ENCODE data around the gene FSHB. TPM values are rescaled to one million over a fixed set of nuclear protein-coding genes. Genes with fewer than 3 reads are reported as not detected.
"Not testable (repeated sequence)": the region's sequence is repeated elsewhere in the genome, so short reads cannot be mapped to it uniquely, and the experiment has no call there.

Gene FSHB
- total and polyA plus RNA-seq, 2 experiments from 2014 or later, result not detected

- H3F3A ChIP-seq (ENCODE audit: insufficient read depth), result no peaks in the 10 kb centered on the region
- in situ Hi-C loops (cut with MboI), result no loop called here
- H3K9ac ChIP-seq, result no peak overlapping the region
- no peaks in the 10 kb centered on the region for H3K79me2 ChIP-seq (ENCODE audit: insufficient read depth)
- no peaks in the 10 kb centered on the region for H3K9me3 ChIP-seq (ENCODE audit: low read depth)
- H3K9me2 ChIP-seq (ENCODE audit: insufficient read depth), result no peaks in the 10 kb centered on the region
- H3K27ac ChIP-seq, result no peak overlapping the region
- no peak overlapping the region for H3K4me3 ChIP-seq
- H3K4me1 ChIP-seq (ENCODE audit: insufficient read depth), result no peaks in the 10 kb centered on the region
- TF ChIP-seq EZH2phosphoT487 (IDR thresholded peaks at IDR 0.05; ENCODE audit: insufficient read depth, low read depth) (no peak), EZH2 (IDR thresholded peaks at IDR 0.05; ENCODE audit: insufficient read depth, poor library complexity, severe bottlenecking) (no peak)
- no peaks in the 10 kb centered on the region for H4K20me1 ChIP-seq (ENCODE audit: insufficient read depth)
- H3K27me3 ChIP-seq (replicated peaks; ENCODE audit: insufficient read depth), result no peaks in the 10 kb centered on the region
- no peak overlapping the region for H3K4me2 ChIP-seq (ENCODE audit: unreplicated experiment)
- no peak overlapping the region for H2AFZ ChIP-seq
- WGBS, 2 experiments (ENCODE audit: low coverage in 1 of 2, low lambda C conversion rate in 2 of 2, missing lambda C conversion rate in 2 of 2), result 36 to 48% methylated on average over 2 of the region's 2 CpGs
- DNase-seq, result no peak
- H3K36me3 ChIP-seq (ENCODE audit: low read depth), result no peaks in the 10 kb centered on the region
These were observed 32.9 kb upstream of the FSHB start for GRCh38 chr11:30197869-30198268.

- WGBS, 2 experiments (ENCODE audit: low coverage in 1 of 2, low lambda C conversion rate in 2 of 2, missing lambda C conversion rate in 2 of 2), result 35 to 37% methylated on average over 6 of the region's 6 CpGs
- H3K9me2 ChIP-seq (ENCODE audit: insufficient read depth); DNase-seq; H3K79me2 ChIP-seq (ENCODE audit: insufficient read depth); H3K27me3 ChIP-seq (replicated peaks; ENCODE audit: insufficient read depth); H3K4me1 ChIP-seq (ENCODE audit: insufficient read depth); H3K27ac ChIP-seq; H4K20me1 ChIP-seq (ENCODE audit: insufficient read depth); H2AFZ ChIP-seq; H3K4me2 ChIP-seq (ENCODE audit: unreplicated experiment); H3F3A ChIP-seq (ENCODE audit: insufficient read depth); H3K36me3 ChIP-seq (ENCODE audit: low read depth); H3K9me3 ChIP-seq (ENCODE audit: low read depth); in situ Hi-C loops (cut with MboI); H3K4me3 ChIP-seq; H3K9ac ChIP-seq: not testable (repeated sequence)
These were observed 27.8 kb upstream of the FSHB start for GRCh38 chr11:30202989-30203388.

- Histone ChIP-seq H2AFZ (no peak overlapping the region), H3K4me3 (no peak overlapping the region), H3K9ac (no peak overlapping the region), H3K9me2 (ENCODE audit: insufficient read depth) (no peaks in the 10 kb centered on the region), H3K27me3 (replicated peaks; ENCODE audit: insufficient read depth) (no peaks in the 10 kb centered on the region), H3K4me2 (ENCODE audit: unreplicated experiment) (no peak overlapping the region), H3K27ac (no peak overlapping the region), H3K4me1 (ENCODE audit: insufficient read depth) (no peaks in the 10 kb centered on the region), H3K79me2 (ENCODE audit: insufficient read depth) (no peaks in the 10 kb centered on the region), H3F3A (ENCODE audit: insufficient read depth) (no peaks in the 10 kb centered on the region), H3K36me3 (ENCODE audit: low read depth) (no peaks in the 10 kb centered on the region), H4K20me1 (ENCODE audit: insufficient read depth) (no peaks in the 10 kb centered on the region), H3K9me3 (ENCODE audit: low read depth) (no peaks in the 10 kb centered on the region)
- WGBS, 2 experiments (ENCODE audit: low coverage in 1 of 2, low lambda C conversion rate in 2 of 2, missing lambda C conversion rate in 2 of 2), result 4 to 5% methylated on average over 1 of the region's 1 CpG
- in situ Hi-C loops (cut with MboI), result no loop called here
- no peak for TF ChIP-seq EZH2phosphoT487 (IDR thresholded peaks at IDR 0.05; ENCODE audit: insufficient read depth, low read depth)
- TF ChIP-seq EZH2 (IDR thresholded peaks at IDR 0.05; ENCODE audit: insufficient read depth, poor library complexity, severe bottlenecking), result no peak
- DNase-seq, result no peak
These were observed 27.0 kb upstream of the FSHB start for GRCh38 chr11:30203850-30204249.

- H3F3A ChIP-seq (ENCODE audit: insufficient read depth), result no peaks in the 10 kb centered on the region
- H3K9me2 ChIP-seq (ENCODE audit: insufficient read depth), result no peaks in the 10 kb centered on the region
- DNase-seq, result no peak
- in situ Hi-C loops (cut with MboI), result no loop called here
- no peaks in the 10 kb centered on the region for H3K4me1 ChIP-seq (ENCODE audit: insufficient read depth)
- TF ChIP-seq EZH2phosphoT487 (IDR thresholded peaks at IDR 0.05; ENCODE audit: insufficient read depth, low read depth) (no peak), EZH2 (IDR thresholded peaks at IDR 0.05; ENCODE audit: insufficient read depth, poor library complexity, severe bottlenecking) (no peak)
- H3K4me3 ChIP-seq, result no peak overlapping the region
- H3K9me3 ChIP-seq (ENCODE audit: low read depth), result no peaks in the 10 kb centered on the region
- no peak overlapping the region for H3K4me2 ChIP-seq (ENCODE audit: unreplicated experiment)
- no peak overlapping the region for H2AFZ ChIP-seq
- H3K9ac ChIP-seq, result no peak overlapping the region
- no peaks in the 10 kb centered on the region for H3K27me3 ChIP-seq (replicated peaks; ENCODE audit: insufficient read depth)
- 27 to 30% methylated on average over 5 of the region's 5 CpGs for WGBS, 2 experiments (ENCODE audit: low coverage in 1 of 2, low lambda C conversion rate in 2 of 2, missing lambda C conversion rate in 2 of 2)
- H3K36me3 ChIP-seq (ENCODE audit: low read depth), result no peaks in the 10 kb centered on the region
- no peak overlapping the region for H3K27ac ChIP-seq
- H4K20me1 ChIP-seq (ENCODE audit: insufficient read depth), result no peaks in the 10 kb centered on the region
- no peaks in the 10 kb centered on the region for H3K79me2 ChIP-seq (ENCODE audit: insufficient read depth)
These were observed 24.4 kb upstream of the FSHB start for GRCh38 chr11:30206249-30206996.

DNA sequence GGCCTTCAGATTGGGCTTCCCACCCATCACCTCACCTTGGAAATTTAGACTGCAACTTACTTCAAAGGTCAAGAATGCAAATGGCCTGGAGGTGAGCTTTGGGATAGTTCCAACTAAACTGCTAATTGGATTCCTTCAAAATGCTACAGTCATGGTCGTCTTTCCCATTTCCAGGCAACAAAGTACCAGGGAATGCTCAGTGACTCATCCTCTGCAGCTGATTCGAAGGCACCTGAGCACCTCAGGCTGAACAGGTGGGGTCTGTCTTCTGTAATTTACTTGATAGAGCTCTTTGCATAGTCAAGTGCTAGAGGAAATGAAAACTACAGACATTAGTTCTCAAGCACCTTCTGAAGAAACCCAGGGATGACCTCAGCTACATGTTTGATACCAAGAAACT is 20.5 kb upstream of the FSHB start:
- no peaks in the 10 kb centered on the region for H3K9me2 ChIP-seq (ENCODE audit: insufficient read depth)
- no peak overlapping the region for H3K9ac ChIP-seq
- no peak overlapping the region for H3K4me3 ChIP-seq
- DNase-seq, result no peak
- no peaks in the 10 kb centered on the region for H3K36me3 ChIP-seq (ENCODE audit: low read depth)
- H2AFZ ChIP-seq, result no peak overlapping the region
- TF ChIP-seq EZH2phosphoT487 (IDR thresholded peaks at IDR 0.05; ENCODE audit: insufficient read depth, low read depth) (no peak), EZH2 (IDR thresholded peaks at IDR 0.05; ENCODE audit: insufficient read depth, poor library complexity, severe bottlenecking) (no peak)
- no peaks in the 10 kb centered on the region for H3K27me3 ChIP-seq (replicated peaks; ENCODE audit: insufficient read depth)
- H3K79me2 ChIP-seq (ENCODE audit: insufficient read depth), result no peaks in the 10 kb centered on the region
- 7 to 12% methylated on average over 2 of the region's 2 CpGs for WGBS, 2 experiments (ENCODE audit: low coverage in 1 of 2, low lambda C conversion rate in 2 of 2, missing lambda C conversion rate in 2 of 2)
- H3K27ac ChIP-seq, result no peak overlapping the region
- H3K4me2 ChIP-seq (ENCODE audit: unreplicated experiment), result no peak overlapping the region
- no peaks in the 10 kb centered on the region for H3F3A ChIP-seq (ENCODE audit: insufficient read depth)
- no peaks in the 10 kb centered on the region for H4K20me1 ChIP-seq (ENCODE audit: insufficient read depth)
- in situ Hi-C loops (cut with MboI), result no loop called here
- H3K4me1 ChIP-seq (ENCODE audit: insufficient read depth), result no peaks in the 10 kb centered on the region
- H3K9me3 ChIP-seq (ENCODE audit: low read depth), result no peaks in the 10 kb centered on the region

All from GM23248 (cell line).